HEK293 (cell line): ENCODE results near the gene FGF22.

Source experiments
- FEZF1 ChIP-seq: fragments of 450-650 bp; formaldehyde crosslinking; IDR thresholded peaks from 2 replicates; pipeline ENCODE4 v1.5.1; 2016; ENCODE audit warnings: missing biosample characterization, missing genetic modification characterization
- GLIS1 ChIP-seq: fragments of 450-650 bp; formaldehyde crosslinking; IDR thresholded peaks from 2 replicates; pipeline ENCODE4 v1.5.1; 2016; ENCODE audit warnings: missing biosample characterization, missing genetic modification characterization
- KLF1 ChIP-seq: fragments of 450-650 bp; formaldehyde crosslinking; IDR thresholded peaks from 2 replicates; pipeline ENCODE4 v1.5.1; 2016; ENCODE audit warnings: missing biosample characterization, missing genetic modification characterization
- KLF9 ChIP-seq: fragments of 450-650 bp; formaldehyde crosslinking; IDR thresholded peaks from 2 replicates; pipeline ENCODE4 v1.5.1; 2016; ENCODE audit warnings: missing biosample characterization, missing genetic modification characterization, low read depth
- SP7 ChIP-seq: fragments of 450-650 bp; formaldehyde crosslinking; IDR thresholded peaks from 2 replicates; pipeline ENCODE4 v1.5.1; 2016; ENCODE audit warnings: missing biosample characterization, missing genetic modification characterization
- YY1 ChIP-seq: fragments of 450-650 bp; formaldehyde crosslinking; IDR thresholded peaks from 2 replicates; pipeline ENCODE4 v1.5.1; 2018; ENCODE audit warnings: missing biosample characterization, missing genetic modification characterization
- ZBTB20 ChIP-seq: fragments of 450-650 bp; formaldehyde crosslinking; IDR thresholded peaks from 2 replicates; pipeline ENCODE4 v1.5.1; 2016; ENCODE audit warnings: missing biosample characterization, missing genetic modification characterization
- ZBTB7A ChIP-seq: fragments of 450-650 bp; formaldehyde crosslinking; IDR thresholded peaks from 2 replicates; pipeline ENCODE4 v1.5.1; 2016; ENCODE audit warnings: low read depth, missing biosample characterization, missing genetic modification characterization
- ZFHX2 ChIP-seq: fragments of 450-650 bp; formaldehyde crosslinking; conservative IDR thresholded peaks from 2 replicates; pipeline ENCODE4 v1.5.1; 2016; ENCODE audit warnings: missing biosample characterization, missing genetic modification characterization
- ZNF155 ChIP-seq: fragments of 450-650 bp; formaldehyde crosslinking; IDR thresholded peaks from 2 replicates; pipeline ENCODE4 v1.5.1; 2016; ENCODE audit warnings: missing biosample characterization, missing genetic modification characterization
- ZNF202 ChIP-seq: fragments of 450-650 bp; formaldehyde crosslinking; IDR thresholded peaks from 2 replicates; pipeline ENCODE4 v1.5.1; 2016; ENCODE audit warnings: missing biosample characterization, missing genetic modification characterization, borderline replicate concordance
- ZNF214 ChIP-seq: fragments of 450-650 bp; formaldehyde crosslinking; IDR thresholded peaks from 2 replicates; pipeline ENCODE4 v1.5.1; 2017; ENCODE audit warnings: missing biosample characterization, mild to moderate bottlenecking, missing genetic modification characterization, borderline replicate concordance
- ZNF239 ChIP-seq: fragments of 450-650 bp; formaldehyde crosslinking; IDR thresholded peaks from 2 replicates; pipeline ENCODE4 v1.5.1; 2016; ENCODE audit warnings: missing biosample characterization, missing genetic modification characterization
- ZNF24 ChIP-seq: fragments of 450-650 bp; formaldehyde crosslinking; IDR thresholded peaks from 2 replicates; pipeline ENCODE4 v1.5.1; 2016; ENCODE audit warnings: missing biosample characterization, missing genetic modification characterization
- ZNF248 ChIP-seq: fragments of 450-650 bp; formaldehyde crosslinking; IDR thresholded peaks from 2 replicates; pipeline ENCODE4 v1.5.1; 2017; ENCODE audit warnings: missing biosample characterization, missing genetic modification characterization
- ZNF335 ChIP-seq: fragments of 450-650 bp; formaldehyde crosslinking; conservative IDR thresholded peaks from 2 replicates; pipeline ENCODE4 v1.5.1; 2016; ENCODE audit warnings: missing biosample characterization, missing genetic modification characterization
- ZNF449 ChIP-seq: fragments of 450-650 bp; formaldehyde crosslinking; IDR thresholded peaks from 2 replicates; pipeline ENCODE4 v1.5.1; 2017; ENCODE audit warnings: missing biosample characterization, mild to moderate bottlenecking, missing genetic modification characterization, moderate library complexity
- ZNF521 ChIP-seq: fragments of 450-650 bp; formaldehyde crosslinking; IDR thresholded peaks from 2 replicates; pipeline ENCODE4 v1.5.1; 2017; ENCODE audit warnings: missing biosample characterization, mild to moderate bottlenecking, missing genetic modification characterization
- ZNF530 ChIP-seq: fragments of 450-650 bp; formaldehyde crosslinking; IDR thresholded peaks from 2 replicates; pipeline ENCODE4 v1.5.1; 2016; ENCODE audit warnings: low read depth, missing biosample characterization, missing genetic modification characterization
- ZNF549 ChIP-seq: fragments of 450-650 bp; IDR thresholded peaks from 2 replicates; pipeline ENCODE4 v1.5.1; 2018; ENCODE audit warnings: missing biosample characterization, missing genetic modification characterization, mild to moderate bottlenecking, inconsistent platforms, moderate library complexity
- ZNF629 ChIP-seq: fragments of 450-650 bp; formaldehyde crosslinking; IDR thresholded peaks from 2 replicates; pipeline ENCODE4 v1.5.1; 2017; ENCODE audit warnings: missing biosample characterization, missing genetic modification characterization
- ZNF654 ChIP-seq: fragments of 450-650 bp; formaldehyde crosslinking; IDR thresholded peaks from 2 replicates; pipeline ENCODE4 v1.5.1; 2016; ENCODE audit warnings: low read depth, missing biosample characterization, missing genetic modification characterization
- ZNF660 ChIP-seq: fragments of 450-650 bp; IDR thresholded peaks from 2 replicates; pipeline ENCODE4 v1.5.1; 2018; ENCODE audit warnings: missing biosample characterization, mild to moderate bottlenecking, missing genetic modification characterization
- TF ChIP-seq, protein P1 (sequence below): fragments of 450-650 bp; formaldehyde crosslinking; IDR thresholded peaks from 2 replicates; pipeline ENCODE4 v1.5.1; 2016; ENCODE audit warnings: missing biosample characterization, missing genetic modification characterization
- TF ChIP-seq, protein P2 (sequence below): fragments of 450-650 bp; formaldehyde crosslinking; IDR thresholded peaks from 2 replicates; pipeline ENCODE4 v1.5.1; 2016; ENCODE audit warnings: missing biosample characterization, missing genetic modification characterization
- TF ChIP-seq, protein P3 (sequence below): fragments of 450-650 bp; formaldehyde crosslinking; IDR thresholded peaks from 2 replicates; pipeline ENCODE4; 2016; ENCODE audit warnings: missing biosample characterization, missing genetic modification characterization
- TF ChIP-seq, protein P4 (sequence below): fragments of 450-650 bp; formaldehyde crosslinking; IDR thresholded peaks from 2 replicates; pipeline ENCODE4 v1.5.1; 2016; ENCODE audit warnings: missing biosample characterization, missing genetic modification characterization
- TF ChIP-seq, protein P5 (sequence below): fragments of 450-650 bp; formaldehyde crosslinking; IDR thresholded peaks from 2 replicates; pipeline ENCODE4 v1.5.1; 2016; ENCODE audit warnings: missing biosample characterization, missing genetic modification characterization
- TF ChIP-seq, protein P6 (sequence below): fragments of 450-650 bp; formaldehyde crosslinking; IDR thresholded peaks from 2 replicates; pipeline ENCODE4 v1.5.1; 2016; ENCODE audit warnings: missing biosample characterization, missing genetic modification characterization

The FGF22 gene

DNA sequence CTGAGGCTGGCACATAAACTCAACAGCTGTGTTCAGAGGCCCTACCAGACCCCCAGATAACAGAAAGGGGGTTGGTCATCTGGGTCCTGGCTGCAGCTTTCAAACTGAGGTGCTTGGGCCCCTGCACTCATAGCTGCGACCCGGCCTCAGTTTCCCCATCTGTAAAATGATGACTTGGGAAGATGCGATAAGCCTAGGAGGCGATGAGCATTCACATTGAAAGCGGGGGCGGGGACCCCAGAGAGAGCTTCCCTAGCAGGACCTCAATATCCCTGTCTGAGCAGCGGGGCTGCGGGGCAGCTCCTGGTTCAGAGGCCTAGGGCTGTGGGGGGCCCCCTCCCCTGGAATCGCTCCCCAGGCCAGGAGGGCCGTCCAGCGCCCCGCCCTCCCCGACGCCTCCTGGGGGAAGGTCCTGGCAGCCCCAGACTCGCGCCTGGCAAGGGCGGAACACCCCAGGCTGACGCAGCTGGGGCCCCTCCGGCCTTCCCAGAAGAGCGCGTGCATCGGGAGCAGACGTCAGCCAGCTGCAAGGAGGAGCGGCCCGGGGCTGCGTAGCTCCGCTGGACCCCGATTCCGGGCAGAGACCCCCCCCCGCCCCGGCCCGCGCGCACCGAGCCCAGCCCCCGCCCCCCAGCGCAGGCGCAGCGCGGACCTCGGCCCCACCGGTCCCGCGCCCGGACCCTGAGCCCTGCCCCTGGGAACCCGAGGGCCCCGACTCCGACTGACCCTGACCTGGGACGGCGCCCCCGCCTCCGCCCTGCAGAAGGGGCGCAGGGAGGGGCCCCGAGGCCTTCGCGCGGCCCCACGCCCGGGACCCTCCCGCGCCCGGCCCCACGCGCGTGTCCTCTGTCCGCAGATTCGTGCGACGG lies 40.0 kb downstream of the FGF22 start (continued):
- TF ChIP-seq ZNF24 (tag by site-specific recombination) (no peak), GLIS1 (tag by site-specific recombination) (peak; percentile 95), ZNF521 (no peak), ZNF654 (no peak), ZBTB20 (peak; percentile 33; the same call in 1 of the 2 replicates), ZNF214 (tag by site-specific recombination) (no peak), ZFHX2 (tag by site-specific recombination) (no peak), ZNF248 (tag by site-specific recombination) (no peak), ZNF629 (no peak), YY1 (tag by site-specific recombination) (no peak; the same call in 1 of the 2 replicates), ZNF155 (no peak), ZNF549 (tag by site-specific recombination) (no peak), KLF1 (peak; percentile 56), ZNF202 (tag by site-specific recombination) (no peak), ZNF660 (tag by site-specific recombination) (no peak), ZNF530 (tag by site-specific recombination) (no peak), ZNF239 (tag by site-specific recombination) (no peak), ZNF449 (tag by site-specific recombination) (no peak), ZNF335 (tag by site-specific recombination) (peak; percentile 69), KLF9 (tag by site-specific recombination) (no peak), ZBTB7A (tag by site-specific recombination) (no peak), SP7 (tag by site-specific recombination) (no peak), FEZF1 (tag by site-specific recombination) (no peak)
- TF ChIP-seq, protein P1, sequence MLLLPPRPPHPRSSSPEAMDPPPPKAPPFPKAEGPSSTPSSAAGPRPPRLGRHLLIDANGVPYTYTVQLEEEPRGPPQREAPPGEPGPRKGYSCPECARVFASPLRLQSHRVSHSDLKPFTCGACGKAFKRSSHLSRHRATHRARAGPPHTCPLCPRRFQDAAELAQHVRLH (tag by site-specific recombination), result no peak
- TF ChIP-seq, protein P2, sequence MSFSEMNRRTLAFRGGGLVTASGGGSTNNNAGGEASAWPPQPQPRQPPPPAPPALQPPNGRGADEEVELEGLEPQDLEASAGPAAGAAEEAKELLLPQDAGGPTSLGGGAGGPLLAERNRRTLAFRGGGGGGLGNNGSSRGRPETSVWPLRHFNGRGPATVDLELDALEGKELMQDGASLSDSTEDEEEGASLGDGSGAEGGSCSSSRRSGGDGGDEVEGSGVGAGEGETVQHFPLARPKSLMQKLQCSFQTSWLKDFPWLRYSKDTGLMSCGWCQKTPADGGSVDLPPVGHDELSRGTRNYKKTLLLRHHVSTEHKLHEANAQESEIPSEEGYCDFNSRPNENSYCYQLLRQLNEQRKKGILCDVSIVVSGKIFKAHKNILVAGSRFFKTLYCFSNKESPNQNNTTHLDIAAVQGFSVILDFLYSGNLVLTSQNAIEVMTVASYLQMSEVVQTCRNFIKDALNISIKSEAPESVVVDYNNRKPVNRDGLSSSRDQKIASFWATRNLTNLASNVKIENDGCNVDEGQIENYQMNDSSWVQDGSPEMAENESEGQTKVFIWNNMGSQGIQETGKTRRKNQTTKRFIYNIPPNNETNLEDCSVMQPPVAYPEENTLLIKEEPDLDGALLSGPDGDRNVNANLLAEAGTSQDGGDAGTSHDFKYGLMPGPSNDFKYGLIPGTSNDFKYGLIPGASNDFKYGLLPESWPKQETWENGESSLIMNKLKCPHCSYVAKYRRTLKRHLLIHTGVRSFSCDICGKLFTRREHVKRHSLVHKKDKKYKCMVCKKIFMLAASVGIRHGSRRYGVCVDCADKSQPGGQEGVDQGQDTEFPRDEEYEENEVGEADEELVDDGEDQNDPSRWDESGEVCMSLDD, result peak; percentile 55; the same call in 1 of the 2 replicates
- TF ChIP-seq, protein P3, sequence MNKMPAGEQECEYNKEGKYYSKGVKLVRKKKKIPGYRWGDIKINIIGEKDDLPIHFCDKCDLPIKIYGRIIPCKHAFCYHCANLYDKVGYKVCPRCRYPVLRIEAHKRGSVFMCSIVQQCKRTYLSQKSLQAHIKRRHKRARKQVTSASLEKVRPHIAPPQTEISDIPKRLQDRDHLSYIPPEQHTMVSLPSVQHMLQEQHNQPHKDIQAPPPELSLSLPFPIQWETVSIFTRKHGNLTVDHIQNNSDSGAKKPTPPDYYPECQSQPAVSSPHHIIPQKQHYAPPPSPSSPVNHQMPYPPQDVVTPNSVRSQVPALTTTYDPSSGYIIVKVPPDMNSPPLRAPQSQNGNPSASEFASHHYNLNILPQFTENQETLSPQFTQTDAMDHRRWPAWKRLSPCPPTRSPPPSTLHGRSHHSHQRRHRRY (tag by site-specific recombination), result no peak
- TF ChIP-seq, protein P4, sequence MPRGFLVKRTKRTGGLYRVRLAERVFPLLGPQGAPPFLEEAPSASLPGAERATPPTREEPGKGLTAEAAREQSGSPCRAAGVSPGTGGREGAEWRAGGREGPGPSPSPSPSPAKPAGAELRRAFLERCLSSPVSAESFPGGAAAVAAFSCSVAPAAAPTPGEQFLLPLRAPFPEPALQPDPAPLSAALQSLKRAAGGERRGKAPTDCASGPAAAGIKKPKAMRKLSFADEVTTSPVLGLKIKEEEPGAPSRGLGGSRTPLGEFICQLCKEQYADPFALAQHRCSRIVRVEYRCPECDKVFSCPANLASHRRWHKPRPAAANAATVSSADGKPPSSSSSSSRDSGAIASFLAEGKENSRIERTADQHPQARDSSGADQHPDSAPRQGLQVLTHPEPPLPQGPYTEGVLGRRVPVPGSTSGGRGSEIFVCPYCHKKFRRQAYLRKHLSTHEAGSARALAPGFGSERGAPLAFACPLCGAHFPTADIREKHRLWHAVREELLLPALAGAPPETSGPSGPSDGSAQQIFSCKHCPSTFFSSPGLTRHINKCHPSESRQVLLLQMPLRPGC (tag by site-specific recombination), result no peak
- TF ChIP-seq, protein P5, sequence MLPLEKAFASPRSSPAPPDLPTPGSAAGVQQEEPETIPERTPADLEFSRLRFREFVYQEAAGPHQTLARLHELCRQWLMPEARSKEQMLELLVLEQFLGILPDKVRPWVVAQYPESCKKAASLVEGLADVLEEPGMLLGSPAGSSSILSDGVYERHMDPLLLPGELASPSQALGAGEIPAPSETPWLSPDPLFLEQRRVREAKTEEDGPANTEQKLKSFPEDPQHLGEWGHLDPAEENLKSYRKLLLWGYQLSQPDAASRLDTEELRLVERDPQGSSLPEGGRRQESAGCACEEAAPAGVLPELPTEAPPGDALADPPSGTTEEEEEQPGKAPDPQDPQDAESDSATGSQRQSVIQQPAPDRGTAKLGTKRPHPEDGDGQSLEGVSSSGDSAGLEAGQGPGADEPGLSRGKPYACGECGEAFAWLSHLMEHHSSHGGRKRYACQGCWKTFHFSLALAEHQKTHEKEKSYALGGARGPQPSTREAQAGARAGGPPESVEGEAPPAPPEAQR (tag by site-specific recombination), result no peak
- TF ChIP-seq, protein P6, sequence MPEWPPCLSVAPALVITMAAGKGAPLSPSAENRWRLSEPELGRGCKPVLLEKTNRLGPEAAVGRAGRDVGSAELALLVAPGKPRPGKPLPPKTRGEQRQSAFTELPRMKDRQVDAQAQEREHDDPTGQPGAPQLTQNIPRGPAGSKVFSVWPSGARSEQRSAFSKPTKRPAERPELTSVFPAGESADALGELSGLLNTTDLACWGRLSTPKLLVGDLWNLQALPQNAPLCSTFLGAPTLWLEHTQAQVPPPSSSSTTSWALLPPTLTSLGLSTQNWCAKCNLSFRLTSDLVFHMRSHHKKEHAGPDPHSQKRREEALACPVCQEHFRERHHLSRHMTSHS, result no peak
